MM.1S (cell line): ENCODE measurements around the gene CPLANE1.

ENCODE experiments used
- DNase-seq: peaks from one replicate; pipeline ENCODE4 v3.0.0-alpha.2; 2015
- H2AFZ ChIP-seq: fragments of 300-600 bp; sonication (generic); 2 replicates; pipeline ENCODE4 v1.6.0; 2016; ENCODE audit warnings: antibody characterized with exemption, low read length
- H3F3A ChIP-seq: fragments of 300-600 bp; sonication (generic); 2 replicates; pipeline ENCODE4 v1.6.1; 2016; ENCODE audit warnings: mild to moderate bottlenecking, antibody characterized with exemption, low read length, moderate library complexity, mixed read lengths; ENCODE audit not compliant: insufficient read depth
- H3K27ac ChIP-seq: fragments of 300-600 bp; sonication (generic); 2 replicates; pipeline ENCODE4 v1.5.1; 2016; ENCODE audit warnings: mild to moderate bottlenecking, low read length
- H3K27me3 ChIP-seq: fragments of 300-600 bp; sonication (generic); replicated peaks from 2 replicates; pipeline ENCODE4 v1.6.0; 2016; ENCODE audit warnings: low read length; ENCODE audit not compliant: insufficient read depth
- H3K36me3 ChIP-seq: fragments of 300-600 bp; sonication (generic); replicated peaks from 2 replicates; pipeline ENCODE4 v1.6.1; 2016; ENCODE audit warnings: mild to moderate bottlenecking, low read length, mixed read lengths; ENCODE audit not compliant: insufficient read depth
- H3K4me1 ChIP-seq: fragments of 300-600 bp; sonication (generic); 2 replicates; pipeline ENCODE4 v1.6.1; 2016; ENCODE audit warnings: low read length, mixed read lengths
- H3K4me2 ChIP-seq: fragments of 300-600 bp; sonication (generic); 2 replicates; pipeline ENCODE4 v1.6.0; 2016; ENCODE audit warnings: low read depth, low read length
- H3K4me3 ChIP-seq: fragments of 300-600 bp; sonication (generic); 2 replicates; pipeline ENCODE4 v1.5.1; 2016; ENCODE audit warnings: low read length, mixed read lengths
- H3K79me2 ChIP-seq: fragments of 300-600 bp; sonication (generic); 2 replicates; pipeline ENCODE4 v1.6.1; 2016; ENCODE audit warnings: mixed run types, low read length, mixed read lengths
- H3K9ac ChIP-seq: fragments of 300-600 bp; sonication (generic); 2 replicates; pipeline ENCODE4 v1.6.1; 2016; ENCODE audit warnings: low read length, mixed read lengths
- H3K9me2 ChIP-seq: fragments of 300-600 bp; sonication (generic); replicated peaks from 2 replicates; pipeline ENCODE4 v1.6.1; 2016; ENCODE audit warnings: mild to moderate bottlenecking, low read length, mixed read lengths; ENCODE audit not compliant: insufficient read depth
- H3K9me3 ChIP-seq: fragments of 300-600 bp; sonication (generic); replicated peaks from 2 replicates; pipeline ENCODE4 v1.6.1; 2016; ENCODE audit warnings: mild to moderate bottlenecking, low read length, mixed read lengths; ENCODE audit not compliant: insufficient read depth
- H4K20me1 ChIP-seq: fragments of 300-600 bp; sonication (generic); 2 replicates; pipeline ENCODE4 v1.6.1; 2016; ENCODE audit warnings: mild to moderate bottlenecking, low read length, moderate library complexity, mixed read lengths; ENCODE audit not compliant: insufficient read depth
- CTCF ChIP-seq: fragments of 300-600 bp; sonication (generic); IDR thresholded peaks from 2 replicates; pipeline ENCODE4 v1.5.1; 2016; ENCODE audit warnings: antibody characterized with exemption, low read length, mixed read lengths
- EZH2 ChIP-seq: fragments of 300-600 bp; sonication (generic); optimal IDR thresholded peaks from 2 replicates; pipeline ENCODE3; 2017; ENCODE audit warnings: low read depth, mild to moderate bottlenecking, antibody characterized with exemption, low read length, mixed read lengths
- EZH2phosphoT487 ChIP-seq: fragments of 300-600 bp; sonication (generic); IDR thresholded peaks from 2 replicates; pipeline ENCODE4 v1.6.1; 2018; ENCODE audit warnings: antibody characterized with exemption, low read length

Gene CPLANE1

GRCh38 chr5:37190592-37190991 lies 58.6 kb downstream of the CPLANE1 start:
- H3K4me1 ChIP-seq, result no peaks in the 10 kb centered on the region
- H3K4me2 ChIP-seq, result no peak overlapping the region
- no peak for DNase-seq
- no peak overlapping the region for H3K4me3 ChIP-seq
- no peaks in the 10 kb centered on the region for H3K9me3 ChIP-seq
- H3K9me2 ChIP-seq, result no peaks in the 10 kb centered on the region
- no peaks in the 10 kb centered on the region for H3F3A ChIP-seq
- no peak overlapping the region for H3K9ac ChIP-seq
- no peak overlapping the region for H3K27ac ChIP-seq
- TF ChIP-seq EZH2phosphoT487 (no peak), CTCF (no peak), EZH2 (no peak)
- no peaks in the 10 kb centered on the region for H3K27me3 ChIP-seq
- no peak overlapping the region for H2AFZ ChIP-seq
- no peaks in the 10 kb centered on the region for H3K36me3 ChIP-seq
- H3K79me2 ChIP-seq, result no peaks in the 10 kb centered on the region
- H4K20me1 ChIP-seq, result no peaks in the 10 kb centered on the region

GRCh38 chr5:37189355-37189754 lies 59.8 kb downstream of the CPLANE1 start:
- no peaks in the 10 kb centered on the region for H3K79me2 ChIP-seq
- H3F3A ChIP-seq, result no peaks in the 10 kb centered on the region
- H3K9ac ChIP-seq, result no peak overlapping the region
- H3K4me1 ChIP-seq, result no peaks in the 10 kb centered on the region
- H2AFZ ChIP-seq, result no peak overlapping the region
- H3K36me3 ChIP-seq, result no peaks in the 10 kb centered on the region
- TF ChIP-seq EZH2phosphoT487 (no peak), CTCF (no peak), EZH2 (no peak)
- no peaks in the 10 kb centered on the region for H3K27me3 ChIP-seq
- H3K27ac ChIP-seq, result no peak overlapping the region
- DNase-seq, result no peak
- H3K9me3 ChIP-seq, result no peaks in the 10 kb centered on the region
- H3K4me2 ChIP-seq, result no peak overlapping the region
- no peaks in the 10 kb centered on the region for H4K20me1 ChIP-seq
- H3K4me3 ChIP-seq, result no peak overlapping the region
- no peaks in the 10 kb centered on the region for H3K9me2 ChIP-seq

- Histone ChIP-seq H3K9me2 (no peaks in the 10 kb centered on the region), H3K79me2 (no peaks in the 10 kb centered on the region), H3K36me3 (no peaks in the 10 kb centered on the region), H3K4me1 (peaks cover 3% of the 10 kb centered on the region; the same call in 1 of the 2 replicates), H3K4me3 (no peak overlapping the region), H3F3A (no peaks in the 10 kb centered on the region), H3K9ac (no peak overlapping the region), H3K9me3 (no peaks in the 10 kb centered on the region), H3K27ac (no peak overlapping the region), H4K20me1 (no peaks in the 10 kb centered on the region), H3K27me3 (no peaks in the 10 kb centered on the region), H3K4me2 (no peak overlapping the region), H2AFZ (no peak overlapping the region)
- TF ChIP-seq EZH2phosphoT487 (no peak), CTCF (no peak), EZH2 (no peak)
- DNase-seq, result no peak
Observed at GRCh38 chr5:37187465-37187977, 61.7 kb downstream of the CPLANE1 start.
